Endometrial microvascular endothelial cells (primary cell): ENCODE measurements around the gene FBN1. TPM values are rescaled to one million over a fixed set of nuclear protein-coding genes. Genes with fewer than 3 reads are reported as not detected.

Experiments
- in situ Hi-C: cut with HindIII; loops from 2 replicates; pipeline ENCODE4 v1.10.0; 2017; ENCODE audit warnings: low sequenced_read_pairs, low pct_unique_long_range_greater_than_20kb; ENCODE audit errors: inconsistent ontology term
- total RNA-seq: library from RNA; depleted of rRNA; stranded (reverse); fragments of >200 nt; gene quantifications from one replicate; pipeline ENCODE4 v1.2.3, GENCODE V29; 2015; ENCODE audit errors: inconsistent ontology term

FBN1 gene
- total RNA-seq, 1 donor from 2014 or later, result 36.3 TPM

- in situ Hi-C loops, result no loop called here
These were observed 79.7 kb downstream of the FBN1 start for GRCh38 chr15:48565560-48566482.

- in situ Hi-C loops, result no loop called here
These were observed 80.8 kb downstream of the FBN1 start for GRCh38 chr15:48564690-48565089.

- in situ Hi-C loops, result no loop called here
These were observed 81.6 kb downstream of the FBN1 start for GRCh38 chr15:48563934-48564333.

GRCh38 chr15:48560321-48561051, 85.0 kb downstream of the FBN1 start:
- in situ Hi-C loops, result no loop called here

DNA sequence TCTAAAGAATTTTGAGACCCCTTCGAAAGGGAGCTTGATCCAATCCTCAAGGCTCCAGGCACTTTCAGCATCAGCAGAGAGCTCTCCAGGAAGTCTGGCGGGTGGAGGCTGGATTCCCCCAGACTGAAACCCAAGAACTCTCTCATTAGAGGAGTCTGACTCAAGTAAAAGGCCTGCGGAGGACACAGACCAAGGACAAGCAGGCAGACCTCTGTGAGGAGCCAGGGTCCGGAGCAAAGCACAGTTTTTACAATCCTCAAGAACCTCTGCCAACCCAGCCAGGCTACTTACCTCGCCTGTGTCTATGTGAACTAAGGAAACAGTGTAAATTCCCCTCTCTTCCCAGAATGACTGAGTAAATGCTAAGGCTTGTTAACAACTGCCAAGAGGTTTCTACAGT, 86.2 kb downstream of the FBN1 start:
- in situ Hi-C loops, result no loop called here

GRCh38 chr15:48558226-48558625, 87.3 kb downstream of the FBN1 start:
- in situ Hi-C loops, result no loop called here

GRCh38 chr15:48557335-48557734, 88.2 kb downstream of the FBN1 start:
- in situ Hi-C loops, result no loop called here

DNA sequence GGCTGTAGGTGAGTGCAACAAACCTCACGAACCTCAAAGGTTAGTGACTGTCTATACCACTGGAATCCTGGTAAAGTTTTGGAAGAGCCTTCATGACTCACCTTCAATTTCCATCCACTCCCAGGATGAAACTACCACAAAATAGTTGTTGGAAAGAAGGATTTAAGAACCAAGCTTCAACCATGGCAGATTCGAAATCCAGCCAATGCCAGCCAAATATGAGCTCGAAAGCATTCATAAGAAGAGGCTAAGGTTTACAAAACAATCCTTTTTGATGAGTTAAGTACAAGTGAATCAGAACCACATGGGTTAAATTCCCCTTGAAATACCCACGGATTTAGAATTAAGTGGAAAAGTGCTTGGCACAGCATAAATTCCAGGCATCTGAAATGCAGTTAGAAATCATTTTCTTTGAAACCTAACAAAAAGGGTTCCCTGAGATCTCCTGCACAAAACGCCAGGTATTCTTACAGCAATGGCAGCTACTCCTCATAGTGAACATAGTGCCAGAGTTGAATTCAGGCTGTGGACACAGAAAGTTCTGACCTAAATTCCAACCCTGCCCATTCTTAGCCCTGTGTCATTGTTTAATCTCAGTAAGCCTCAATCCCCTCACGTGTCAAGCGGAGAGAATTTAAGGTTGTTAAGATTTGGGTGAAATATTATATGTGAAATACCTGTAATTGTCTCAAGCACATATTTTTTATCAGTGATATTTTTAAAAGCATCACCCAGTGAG, 89.2 kb downstream of the FBN1 start:
- in situ Hi-C loops, result no loop called here

- in situ Hi-C loops, result no loop called here
These were observed 90.1 kb downstream of the FBN1 start for GRCh38 chr15:48555241-48555881.

GRCh38 chr15:48554112-48554511, 91.4 kb downstream of the FBN1 start:
- in situ Hi-C loops, result no loop called here

DNA sequence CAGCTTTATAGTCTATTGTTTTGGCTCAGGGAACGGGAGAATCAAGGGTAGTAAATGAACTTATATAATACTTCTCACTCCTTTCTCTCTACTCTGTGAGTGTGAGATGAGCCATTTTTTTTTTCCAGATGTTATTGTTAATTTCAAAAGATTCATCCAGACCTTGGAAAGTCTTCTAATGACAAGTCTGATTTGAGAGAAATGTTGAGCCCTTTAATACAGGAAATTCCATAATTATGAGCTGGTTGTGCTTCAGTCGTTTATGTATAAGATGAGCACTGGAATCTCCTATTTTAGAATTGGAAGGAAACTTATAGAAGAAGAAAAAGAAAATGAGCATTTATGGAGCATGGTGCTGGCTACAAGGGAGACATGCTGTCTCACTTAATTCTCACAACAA, 92.0 kb downstream of the FBN1 start:
- in situ Hi-C loops, result no loop called here

GRCh38 chr15:48550822-48551525, 94.5 kb downstream of the FBN1 start:
- in situ Hi-C loops, result no loop called here

DNA sequence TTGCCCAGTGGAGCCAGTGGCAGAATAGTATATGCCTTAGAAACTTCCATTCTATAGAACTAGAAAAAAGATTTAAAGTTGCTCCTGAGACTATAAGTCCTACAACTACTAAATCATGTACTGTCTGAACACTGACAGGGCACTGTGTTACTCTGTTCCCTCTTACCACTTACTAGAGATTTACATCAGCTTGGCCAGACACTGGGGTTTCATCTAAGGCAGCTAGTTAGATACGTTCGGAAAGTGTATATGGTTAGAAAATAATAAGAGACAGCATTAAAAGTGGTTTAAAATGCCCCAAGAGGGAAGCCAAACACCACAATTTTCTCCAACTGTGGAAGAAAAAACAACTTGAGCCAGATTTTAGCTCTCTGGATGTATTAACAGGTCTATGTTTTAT, 97.1 kb downstream of the FBN1 start:
- in situ Hi-C loops, result no loop called here

GRCh38 chr15:48547286-48547685, 98.2 kb downstream of the FBN1 start:
- in situ Hi-C loops, result no loop called here

- in situ Hi-C loops, result no loop called here
These were observed 99.2 kb downstream of the FBN1 start for GRCh38 chr15:48546296-48546695.

DNA sequence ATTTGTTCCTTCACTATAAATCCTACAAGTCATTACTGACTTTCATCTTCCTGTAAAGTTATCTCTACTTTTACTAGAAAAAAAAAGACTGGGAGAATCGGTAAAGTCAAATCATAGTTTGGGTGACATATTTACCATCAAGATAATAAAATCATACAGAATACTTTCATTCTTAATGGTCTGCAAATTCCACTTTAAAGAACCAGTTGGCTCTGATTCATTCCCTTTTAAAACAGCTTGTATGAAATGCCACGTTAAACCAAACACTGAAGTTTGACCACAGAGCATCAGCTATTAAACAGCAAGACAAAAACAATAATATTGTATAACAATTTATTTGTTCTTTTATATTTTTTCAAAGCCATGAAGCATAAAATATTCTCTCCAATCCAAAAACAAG, 100.7 kb downstream of the FBN1 start:
- in situ Hi-C loops, result no loop called here

DNA sequence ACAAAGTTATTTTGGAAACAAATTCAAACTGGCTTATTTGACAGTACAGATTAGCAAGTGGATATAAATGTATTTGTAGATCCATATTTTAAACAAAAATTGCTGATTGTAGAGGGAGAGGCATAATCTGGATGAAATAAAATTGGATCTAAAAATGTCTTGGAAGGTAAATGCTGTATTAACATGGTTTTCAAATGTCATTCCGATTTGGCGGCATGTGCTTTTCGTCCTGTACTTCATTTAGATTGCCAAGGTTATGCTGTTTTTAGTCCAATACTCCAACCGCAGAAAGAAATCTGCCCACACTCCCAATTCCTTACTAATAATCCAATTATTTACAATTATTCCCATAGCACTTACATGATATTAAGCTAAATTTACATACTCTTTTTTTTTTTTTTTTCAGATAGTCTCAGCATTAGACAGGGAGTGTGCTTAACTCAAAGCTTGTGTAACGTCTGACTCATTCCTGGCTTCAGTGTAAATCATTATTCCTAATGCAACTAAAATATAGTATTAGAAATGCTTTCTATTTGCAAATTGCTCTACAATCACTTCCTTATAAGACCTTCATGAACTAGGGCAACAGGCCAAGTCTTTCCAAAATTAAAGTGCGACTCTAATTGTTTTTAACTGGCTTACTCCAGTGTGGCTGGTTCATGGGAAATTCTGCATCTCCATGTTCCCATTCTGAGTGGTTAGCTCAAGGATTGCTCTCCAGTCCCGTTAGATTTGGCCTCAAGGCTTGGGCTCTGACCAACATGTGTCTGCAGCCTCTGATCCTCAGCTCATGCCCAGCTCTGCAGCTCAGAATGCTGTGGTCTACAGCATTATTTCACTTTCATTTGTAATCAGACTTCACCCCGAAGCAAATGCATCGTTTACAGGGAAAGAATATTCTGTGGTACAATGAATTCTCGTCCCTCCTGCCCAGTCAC, 103.9 kb downstream of the FBN1 start:
- in situ Hi-C loops, result no loop called here
